ENCODE measurements around the gene PVRIG.
A peak's percentile ranks its signal among the peaks of the same experiment; 100 is the strongest.
"Not testable (repeated sequence)": the region's sequence is repeated elsewhere in the genome, so short reads cannot be mapped to it uniquely, and the experiment has no call there.

Gene PVRIG

GRCh38 chr7:100221767-100222444 is 2.2 kb downstream of the PVRIG start:
- DNase-seq (ENCODE audit: low read depth in 1 of 2, low spot score in 1 of 2): no peak
- no peak overlapping the region for H3K4me3 ChIP-seq (replicated peaks; ENCODE audit: insufficient read depth, low read length)
- TF ChIP-seq, protein P1, sequence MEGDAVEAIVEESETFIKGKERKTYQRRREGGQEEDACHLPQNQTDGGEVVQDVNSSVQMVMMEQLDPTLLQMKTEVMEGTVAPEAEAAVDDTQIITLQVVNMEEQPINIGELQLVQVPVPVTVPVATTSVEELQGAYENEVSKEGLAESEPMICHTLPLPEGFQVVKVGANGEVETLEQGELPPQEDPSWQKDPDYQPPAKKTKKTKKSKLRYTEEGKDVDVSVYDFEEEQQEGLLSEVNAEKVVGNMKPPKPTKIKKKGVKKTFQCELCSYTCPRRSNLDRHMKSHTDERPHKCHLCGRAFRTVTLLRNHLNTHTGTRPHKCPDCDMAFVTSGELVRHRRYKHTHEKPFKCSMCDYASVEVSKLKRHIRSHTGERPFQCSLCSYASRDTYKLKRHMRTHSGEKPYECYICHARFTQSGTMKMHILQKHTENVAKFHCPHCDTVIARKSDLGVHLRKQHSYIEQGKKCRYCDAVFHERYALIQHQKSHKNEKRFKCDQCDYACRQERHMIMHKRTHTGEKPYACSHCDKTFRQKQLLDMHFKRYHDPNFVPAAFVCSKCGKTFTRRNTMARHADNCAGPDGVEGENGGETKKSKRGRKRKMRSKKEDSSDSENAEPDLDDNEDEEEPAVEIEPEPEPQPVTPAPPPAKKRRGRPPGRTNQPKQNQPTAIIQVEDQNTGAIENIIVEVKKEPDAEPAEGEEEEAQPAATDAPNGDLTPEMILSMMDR (IDR thresholded peaks at IDR 0.05; ENCODE audit: insufficient read depth, low read length): no peak
- no peak for TF ChIP-seq GABPA (IDR thresholded peaks at IDR 0.05; ENCODE audit: low read depth)
- no peak for TF ChIP-seq SPI1 (IDR thresholded peaks at IDR 0.05; ENCODE audit: borderline replicate concordance, low read depth)
- TF ChIP-seq POLR2AphosphoS5 (IDR thresholded peaks at IDR 0.05; ENCODE audit: low read depth): no peak
- TF ChIP-seq, protein P2, sequence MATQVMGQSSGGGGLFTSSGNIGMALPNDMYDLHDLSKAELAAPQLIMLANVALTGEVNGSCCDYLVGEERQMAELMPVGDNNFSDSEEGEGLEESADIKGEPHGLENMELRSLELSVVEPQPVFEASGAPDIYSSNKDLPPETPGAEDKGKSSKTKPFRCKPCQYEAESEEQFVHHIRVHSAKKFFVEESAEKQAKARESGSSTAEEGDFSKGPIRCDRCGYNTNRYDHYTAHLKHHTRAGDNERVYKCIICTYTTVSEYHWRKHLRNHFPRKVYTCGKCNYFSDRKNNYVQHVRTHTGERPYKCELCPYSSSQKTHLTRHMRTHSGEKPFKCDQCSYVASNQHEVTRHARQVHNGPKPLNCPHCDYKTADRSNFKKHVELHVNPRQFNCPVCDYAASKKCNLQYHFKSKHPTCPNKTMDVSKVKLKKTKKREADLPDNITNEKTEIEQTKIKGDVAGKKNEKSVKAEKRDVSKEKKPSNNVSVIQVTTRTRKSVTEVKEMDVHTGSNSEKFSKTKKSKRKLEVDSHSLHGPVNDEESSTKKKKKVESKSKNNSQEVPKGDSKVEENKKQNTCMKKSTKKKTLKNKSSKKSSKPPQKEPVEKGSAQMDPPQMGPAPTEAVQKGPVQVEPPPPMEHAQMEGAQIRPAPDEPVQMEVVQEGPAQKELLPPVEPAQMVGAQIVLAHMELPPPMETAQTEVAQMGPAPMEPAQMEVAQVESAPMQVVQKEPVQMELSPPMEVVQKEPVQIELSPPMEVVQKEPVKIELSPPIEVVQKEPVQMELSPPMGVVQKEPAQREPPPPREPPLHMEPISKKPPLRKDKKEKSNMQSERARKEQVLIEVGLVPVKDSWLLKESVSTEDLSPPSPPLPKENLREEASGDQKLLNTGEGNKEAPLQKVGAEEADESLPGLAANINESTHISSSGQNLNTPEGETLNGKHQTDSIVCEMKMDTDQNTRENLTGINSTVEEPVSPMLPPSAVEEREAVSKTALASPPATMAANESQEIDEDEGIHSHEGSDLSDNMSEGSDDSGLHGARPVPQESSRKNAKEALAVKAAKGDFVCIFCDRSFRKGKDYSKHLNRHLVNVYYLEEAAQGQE (IDR thresholded peaks at IDR 0.05; ENCODE audit: insufficient replicate concordance, low read depth): no peak
- H3K27ac ChIP-seq (replicated peaks): no peak overlapping the region
- no peaks in the 10 kb centered on the region for H3K27me3 ChIP-seq (ENCODE audit: insufficient read depth, poor library complexity, severe bottlenecking)

GRCh38 chr7:100222445-100223132 is 2.8 kb downstream of the PVRIG start:
- Histone ChIP-seq H3K4me3 (replicated peaks; ENCODE audit: insufficient read depth, low read length) (no peak overlapping the region), H3K27me3 (ENCODE audit: insufficient read depth, poor library complexity, severe bottlenecking) (no peaks in the 10 kb centered on the region), H3K27ac (replicated peaks) (no peak overlapping the region)
- no peak for DNase-seq (ENCODE audit: low read depth in 1 of 2, low spot score in 1 of 2)
- TF ChIP-seq, protein P2 (IDR thresholded peaks at IDR 0.05; ENCODE audit: insufficient replicate concordance, low read depth): no peak
- TF ChIP-seq POLR2AphosphoS5 (IDR thresholded peaks at IDR 0.05; ENCODE audit: low read depth) (no peak), GABPA (IDR thresholded peaks at IDR 0.05; ENCODE audit: low read depth) (no peak), SPI1 (IDR thresholded peaks at IDR 0.05; ENCODE audit: borderline replicate concordance, low read depth) (no peak)
- TF ChIP-seq, protein P1 (IDR thresholded peaks at IDR 0.05; ENCODE audit: insufficient read depth, low read length): no peak

GRCh38 chr7:100223376-100223927 is 3.7 kb downstream of the PVRIG start:
- H3K27me3 ChIP-seq (ENCODE audit: insufficient read depth, poor library complexity, severe bottlenecking); DNase-seq (ENCODE audit: low read depth in 1 of 2, low spot score in 1 of 2); H3K27ac ChIP-seq (replicated peaks); H3K4me3 ChIP-seq (replicated peaks; ENCODE audit: insufficient read depth, low read length): not testable (repeated sequence)

- not testable (repeated sequence) for DNase-seq (ENCODE audit: low read depth in 1 of 2, low spot score in 1 of 2); H3K27ac ChIP-seq (replicated peaks); H3K4me3 ChIP-seq (replicated peaks; ENCODE audit: insufficient read depth, low read length); H3K27me3 ChIP-seq (ENCODE audit: insufficient read depth, poor library complexity, severe bottlenecking)
These were observed 5.1 kb downstream of the PVRIG start for GRCh38 chr7:100224891-100225290.

DNA sequence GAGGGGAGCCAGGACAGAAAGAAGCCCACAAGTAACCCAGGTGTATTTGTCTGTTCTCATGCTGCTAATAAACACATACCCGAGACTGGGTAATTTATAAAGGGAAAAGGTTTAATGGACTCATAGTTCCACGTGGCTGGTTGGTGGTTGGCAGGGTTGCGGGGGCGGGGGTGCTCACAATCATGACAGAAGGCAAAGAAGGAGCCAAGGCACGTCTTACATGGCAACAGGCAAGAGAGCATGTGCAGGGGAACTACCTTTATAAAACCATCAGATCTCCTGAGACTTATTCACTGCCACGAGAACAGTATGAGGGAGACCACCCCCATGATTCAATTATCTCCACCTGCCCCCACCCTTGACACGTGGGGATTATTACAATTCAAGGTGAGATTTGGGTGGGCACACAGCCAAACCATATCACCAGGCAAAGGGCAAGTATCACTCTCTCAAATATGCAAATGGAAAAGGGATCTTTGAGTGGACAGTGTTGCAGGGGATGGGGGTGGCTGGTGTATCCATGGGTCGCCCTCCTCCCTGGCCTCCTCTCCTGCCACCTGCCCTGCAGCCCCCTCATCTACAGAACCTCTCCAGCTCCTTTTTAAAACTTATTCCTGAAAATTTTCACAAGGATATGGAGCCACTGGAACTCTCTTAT is 15.0 kb downstream of the PVRIG start:
- not testable (repeated sequence) for H3K27me3 ChIP-seq (ENCODE audit: insufficient read depth, poor library complexity, severe bottlenecking); H3K27ac ChIP-seq (replicated peaks); DNase-seq (ENCODE audit: low read depth in 1 of 2, low spot score in 1 of 2); H3K4me3 ChIP-seq (replicated peaks; ENCODE audit: insufficient read depth, low read length)

- DNase-seq (ENCODE audit: low read depth in 1 of 2, low spot score in 1 of 2); H3K27ac ChIP-seq (replicated peaks); H3K27me3 ChIP-seq (ENCODE audit: insufficient read depth, poor library complexity, severe bottlenecking); H3K4me3 ChIP-seq (replicated peaks; ENCODE audit: insufficient read depth, low read length): not testable (repeated sequence)
These were observed 20.2 kb downstream of the PVRIG start for GRCh38 chr7:100239975-100240374.

DNA sequence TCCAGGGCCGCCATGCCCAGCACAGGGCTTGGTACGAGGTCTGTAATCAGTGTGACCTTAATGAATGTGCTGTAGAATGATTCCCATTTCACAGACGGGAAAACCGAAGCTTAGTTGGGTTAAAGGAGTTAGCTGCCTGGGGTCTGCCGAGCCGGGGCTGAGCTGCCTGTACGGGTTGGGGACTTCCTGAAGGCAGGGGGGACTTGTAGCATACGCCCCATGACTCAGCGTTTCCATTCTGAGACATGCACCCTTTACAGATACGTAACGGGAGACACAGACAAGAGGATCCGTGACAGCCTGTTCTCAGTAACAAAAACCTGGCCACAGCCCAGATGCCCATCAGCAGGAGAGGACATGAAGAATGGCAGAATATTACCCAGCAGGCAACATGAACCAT is 23.6 kb downstream of the PVRIG start:
- not testable (repeated sequence) for H3K27me3 ChIP-seq (ENCODE audit: insufficient read depth, poor library complexity, severe bottlenecking); H3K4me3 ChIP-seq (replicated peaks; ENCODE audit: insufficient read depth, low read length); H3K27ac ChIP-seq (replicated peaks)
- DNase-seq (ENCODE audit: low read depth in 1 of 2, low spot score in 1 of 2): peak; percentile 9 to 37

DNA sequence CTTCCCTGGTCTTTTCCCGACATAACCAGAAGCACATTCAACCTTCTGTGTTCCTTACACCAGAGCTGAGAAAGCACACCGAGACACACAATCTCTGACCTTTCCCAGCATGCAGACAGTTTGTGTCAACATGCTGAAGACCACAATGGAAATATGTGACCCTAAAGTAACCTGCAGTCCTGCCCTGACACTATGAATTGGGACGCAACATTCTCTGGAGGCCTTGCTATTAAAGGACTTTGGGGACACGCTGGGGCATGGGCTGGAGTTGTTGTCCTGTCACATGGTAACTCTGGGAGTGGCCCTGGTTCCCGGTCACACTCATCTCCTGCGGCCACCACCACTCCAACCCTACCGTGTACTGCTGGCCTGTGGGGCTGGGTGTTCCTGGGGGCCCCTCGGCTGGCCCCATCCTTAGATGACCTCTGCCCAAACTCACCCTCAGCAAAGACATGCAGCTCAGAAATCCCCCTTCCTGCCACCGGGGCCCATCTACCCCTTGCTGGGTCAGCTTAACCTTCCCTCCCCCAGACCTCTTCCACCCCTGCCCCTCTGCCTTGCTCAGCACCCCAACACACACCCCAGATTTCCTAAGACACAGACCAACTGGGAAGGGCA is 25.3 kb downstream of the PVRIG start:
- DNase-seq (ENCODE audit: low read depth in 1 of 2, low spot score in 1 of 2); H3K27me3 ChIP-seq (ENCODE audit: insufficient read depth, poor library complexity, severe bottlenecking); H3K4me3 ChIP-seq (replicated peaks; ENCODE audit: insufficient read depth, low read length); H3K27ac ChIP-seq (replicated peaks): not testable (repeated sequence)

Data from HL-60 (cell line).